GM13976 (cell line): Measurements from ENCODE around the gene DISP2.
A peak's percentile ranks its signal among the peaks of the same experiment; 100 is the strongest.

Source experiments
- DNase-seq: peaks from one replicate; pipeline ENCODE4 v3.0.0; 2012; ENCODE audit warnings: low spot score
- CTCF ChIP-seq: IDR thresholded peaks from 2 replicates; pipeline ENCODE4 v1.5.1; 2012; ENCODE audit warnings: borderline replicate concordance, mild to moderate bottlenecking; ENCODE audit not compliant: insufficient read depth; ENCODE audit errors: extremely low read depth, missing control alignments, control extremely low read depth
- in situ Hi-C: fragments of 300-500 bp; cut with MboI; formaldehyde crosslinking; loops from one replicate; pipeline ENCODE4 v1.12.0; 2022; ENCODE audit warnings: low sequenced_read_pairs, mixed read lengths, inconsistent platforms; ENCODE audit not compliant: unreplicated experiment

Gene DISP2

GRCh38 chr15:40354408-40355171 is 3.4 kb upstream of the DISP2 start:
- DNase-seq = no peak
- in situ Hi-C loops = no loop called here
- TF ChIP-seq CTCF = peak; percentile 5

GRCh38 chr15:40355976-40356585 is 1.9 kb upstream of the DISP2 start:
- no peak for TF ChIP-seq CTCF
- no peak for DNase-seq

GRCh38 chr15:40357246-40357645 is 773 bp upstream of the DISP2 start:
- no peak for TF ChIP-seq CTCF
- DNase-seq = no peak
- in situ Hi-C loops = no loop called here

More at GRCh38 chr15:40355976-40356585, 1.9 kb upstream of the DISP2 start:
- in situ Hi-C loops = no loop called here

GRCh38 chr15:40358471-40359353 is 693 bp downstream of the DISP2 start:
- TF ChIP-seq CTCF = peak; percentile 5
- DNase-seq = peak; percentile 48
- in situ Hi-C loops = no loop called here

GRCh38 chr15:40360015-40360414 is 2.0 kb downstream of the DISP2 start:
- no peak for DNase-seq
- TF ChIP-seq CTCF = no peak
- in situ Hi-C loops = no loop called here

- no peak for TF ChIP-seq CTCF
- in situ Hi-C loops = no loop called here
- DNase-seq = no peak
Measured at GRCh38 chr15:40361640-40362039, 3.6 kb downstream of the DISP2 start.
